Breast epithelium (tissue), 3 donors: ENCODE data around the gene BAG5.

Experiments
- POLR2A ChIP-seq: fragments of 450-650 bp; IDR thresholded peaks from one replicate; pipeline ENCODE4 v1.6.1; 2016; ENCODE audit warnings: antibody characterized with exemption, mild to moderate bottlenecking, moderate library complexity
- POLR2AphosphoS5 ChIP-seq, 3 donors: sonication (generic); formaldehyde crosslinking; IDR thresholded peaks; one replicate each; pipeline ENCODE4 v1.6.1; 2017; ENCODE audit warnings: antibody characterized with exemption in 3 of 3

GRCh38 chr14:103545219-103545914, 17.1 kb downstream of the BAG5 start:
- no peak for TF ChIP-seq POLR2A
- TF ChIP-seq POLR2AphosphoS5 (IDR thresholded peaks at IDR 0.05): no peak
